H1 (cell line): ENCODE results near the gene SLC22A15. TPM values are rescaled to one million over a fixed set of nuclear protein-coding genes. Genes with fewer than 3 reads are reported as not detected.

ENCODE experiments used
- CTCF ChIA-PET: fragments of 300-600 bp; sonication (Branson Sonifier 250); formaldehyde crosslinking; loops from one replicate; lab custom pipeline; 2021; ENCODE audit not compliant: partially characterized antibody; lab: Charles Lee
- POLR2A ChIA-PET: fragments of 300-600 bp; sonication (Branson Sonifier 250); formaldehyde crosslinking; loops from one replicate; lab custom pipeline; 2021; ENCODE audit warnings: inconsistent platforms; ENCODE audit not compliant: partially characterized antibody; lab: Charles Lee
- DNase-seq, 2 experiments: peaks; one replicate each; pipeline versions ENCODE4 v3.0.0 to v3.0.0-alpha.2; 2010 to 2022; ENCODE audit warnings: low spot score in 2 of 2, low read depth in 1 of 2, mixed read lengths in 1 of 2
- FAIRE-seq: peaks from 2 replicates; lab custom pipeline; 2011; peaks lifted over from hg19 to GRCh38; lab: Jason Lieb, UNC
- H2AFZ ChIP-seq: 2 replicates; pipeline ENCODE4 v1.8.1; 2012; ENCODE audit warnings: low read length, inconsistent platforms
- H2AK5ac ChIP-seq: 2 replicates; pipeline ENCODE4 v1.6.1; 2013; ENCODE audit warnings: low read depth, low read length
- H2BK120ac ChIP-seq: replicated peaks from 2 replicates; pipeline ENCODE3; 2013; ENCODE audit warnings: low read depth, low read length, inconsistent platforms
- H2BK12ac ChIP-seq: 2 replicates; pipeline ENCODE4 v1.6.1; 2013; ENCODE audit warnings: low read depth, low read length
- H2BK15ac ChIP-seq: 2 replicates; pipeline ENCODE4 v1.6.1; 2013; ENCODE audit warnings: low read length
- H2BK20ac ChIP-seq: 2 replicates; pipeline ENCODE4 v1.6.1; 2013; ENCODE audit warnings: low read length
- H2BK5ac ChIP-seq: 2 replicates; pipeline ENCODE4 v1.6.1; 2013; ENCODE audit warnings: low read depth, low read length
- H3K14ac ChIP-seq: 2 replicates; pipeline ENCODE4 v1.6.1; 2013; ENCODE audit warnings: inconsistent platforms; ENCODE audit not compliant: insufficient read length
- H3K18ac ChIP-seq: 2 replicates; pipeline ENCODE4 v1.6.1; 2013; ENCODE audit warnings: low read length; ENCODE audit errors: extremely low read depth
- H3K23ac ChIP-seq: 2 replicates; pipeline ENCODE4 v1.6.1; 2013; ENCODE audit warnings: inconsistent platforms; ENCODE audit not compliant: insufficient read length
- H3K23me2 ChIP-seq: 2 replicates; pipeline ENCODE4 v1.6.1; 2013; ENCODE audit warnings: low read depth, low read length
- H3K27ac ChIP-seq: 2 replicates; pipeline ENCODE4 v1.6.1; 2011; ENCODE audit warnings: low read depth, low read length, inconsistent platforms
- H3K27me3 ChIP-seq, 4 experiments: replicated peaks in 1 of 4; 1 replicate in 1 of 4; 2 replicates in 3 of 4; pipeline versions ENCODE4 v1.6.1 to v1.8.1; 2011 to 2013; ENCODE audit warnings: low read length in 3 of 4, mild to moderate bottlenecking in 3 of 4, inconsistent platforms in 2 of 4, mixed read lengths in 2 of 4, moderate library complexity in 1 of 4; ENCODE audit not compliant: control insufficient read depth in 3 of 4, insufficient read depth in 3 of 4; ENCODE audit errors: extremely low read depth in 1 of 4
- H3K36me3 ChIP-seq, 4 experiments: 2 replicates each; pipeline versions ENCODE4 v1.6.1 to v1.8.1; 2011 to 2013; ENCODE audit warnings: mild to moderate bottlenecking in 4 of 4, low read length in 3 of 4, moderate library complexity in 2 of 4, control low read depth in 1 of 4, inconsistent platforms in 1 of 4; ENCODE audit not compliant: insufficient read depth in 4 of 4, control insufficient read depth in 2 of 4
- H3K4ac ChIP-seq: replicated peaks from 2 replicates; pipeline ENCODE3; 2013; ENCODE audit warnings: low read length, low read depth, mixed read lengths, inconsistent platforms; ENCODE audit not compliant: insufficient read length
- H3K4me1 ChIP-seq, 4 experiments: replicated peaks in 1 of 4; 1 replicate in 1 of 4; 2 replicates in 3 of 4; pipeline versions ENCODE4 v1.6.1 to v1.8.1; 2011 to 2013; ENCODE audit warnings: low read length in 3 of 4, inconsistent platforms in 2 of 4, mixed read lengths in 1 of 4; ENCODE audit not compliant: insufficient read depth in 4 of 4, control insufficient read depth in 3 of 4
- H3K4me2 ChIP-seq, 2 experiments: 2 replicates each; pipeline versions ENCODE4 v1.6.1 to v1.8.1; 2011 to 2013; ENCODE audit warnings: low read depth in 2 of 2, low read length in 2 of 2, control low read depth in 1 of 2, inconsistent platforms in 1 of 2, mild to moderate bottlenecking in 1 of 2; ENCODE audit not compliant: insufficient read depth in 1 of 2
- H3K4me3 ChIP-seq, 4 experiments: fragments of 200-600, 300-600 bp in 1 of 4; sonication (generic), shearing (Covaris generic), sonication (Bioruptor Twin) in 1 of 4; 2 replicates each; pipeline versions ENCODE4 v1.5.1 to v1.8.1; 2011 to 2016; ENCODE audit warnings: low read length in 4 of 4, low read depth in 3 of 4, control low read depth in 2 of 4, inconsistent platforms in 2 of 4, mild to moderate bottlenecking in 2 of 4, mixed read lengths in 1 of 4, moderate library complexity in 1 of 4; ENCODE audit not compliant: insufficient read depth in 2 of 4; ENCODE audit errors: extremely low read depth in 1 of 4
- H3K56ac ChIP-seq: replicated peaks from 2 replicates; pipeline ENCODE3; 2013; ENCODE audit warnings: low read depth, mild to moderate bottlenecking, mixed read lengths, low read length, inconsistent platforms; ENCODE audit not compliant: insufficient read length
- H3K79me1 ChIP-seq: 2 replicates; pipeline ENCODE4 v1.6.1; 2013; ENCODE audit warnings: low read depth, low read length, control low read depth
- H3K79me2 ChIP-seq, 2 experiments: 2 replicates each; pipeline versions ENCODE4 v1.6.1 to v1.8.1; 2012 to 2013; ENCODE audit warnings: low read length in 2 of 2, mild to moderate bottlenecking in 2 of 2, inconsistent platforms in 1 of 2; ENCODE audit not compliant: insufficient read depth in 2 of 2, control insufficient read depth in 1 of 2
- H3K9ac ChIP-seq, 4 experiments: replicated peaks in 1 of 4; 1 replicate in 1 of 4; 2 replicates in 3 of 4; pipeline versions ENCODE4 v1.6.1 to v1.8.1; 2011 to 2013; ENCODE audit warnings: low read depth in 3 of 4, low read length in 3 of 4, control low read depth in 2 of 4, mild to moderate bottlenecking in 2 of 4, moderate library complexity in 2 of 4, inconsistent platforms in 1 of 4; ENCODE audit errors: extremely low read depth in 1 of 4
- H3K9me3 ChIP-seq, 2 experiments: 2 replicates each; pipeline versions ENCODE4 v1.6.1 to v1.8.1; 2012 to 2013; ENCODE audit warnings: mild to moderate bottlenecking in 2 of 2, moderate library complexity in 2 of 2, control low read depth in 1 of 2, inconsistent platforms in 1 of 2, low read depth in 1 of 2, low read length in 1 of 2, mixed read lengths in 1 of 2; ENCODE audit not compliant: insufficient read depth in 2 of 2
- H4K20me1 ChIP-seq, 2 experiments: replicated peaks in 1 of 2; 2 replicates each; pipeline versions ENCODE3 to v1.8.1; 2011 to 2013; ENCODE audit warnings: inconsistent platforms in 2 of 2, low read length in 2 of 2, mild to moderate bottlenecking in 1 of 2; ENCODE audit not compliant: insufficient read depth in 2 of 2, control insufficient read depth in 1 of 2
- H4K5ac ChIP-seq: 2 replicates; pipeline ENCODE4 v1.6.1; 2013; ENCODE audit warnings: low read length, low read depth, mixed read lengths, inconsistent platforms; ENCODE audit not compliant: insufficient read length
- H4K8ac ChIP-seq: 2 replicates; pipeline ENCODE4 v1.8.0; 2013; ENCODE audit warnings: mild to moderate bottlenecking, moderate library complexity, low read length, inconsistent platforms; ENCODE audit not compliant: insufficient read depth; ENCODE audit errors: extremely low read depth
- H4K91ac ChIP-seq: replicated peaks from 2 replicates; pipeline ENCODE3; 2013; ENCODE audit warnings: low read length, mixed read lengths, inconsistent platforms; ENCODE audit not compliant: insufficient read length
- JUN ChIP-seq: IDR thresholded peaks from 2 replicates; pipeline ENCODE4 v1.6.1; 2011; ENCODE audit warnings: low read depth, mild to moderate bottlenecking, improper control_type of control experiment, low read length
- RXRA ChIP-seq: IDR thresholded peaks from 2 replicates; pipeline ENCODE4 v1.6.1; 2011; ENCODE audit warnings: low read depth, mild to moderate bottlenecking, low read length, moderate library complexity; ENCODE audit not compliant: insufficient read depth
- SIRT6 ChIP-seq: IDR thresholded peaks from one replicate; pipeline ENCODE4 v1.7.1; 2012; ENCODE audit warnings: low read length, inconsistent platforms
- WGBS, 2 experiments: shearing (Covaris generic) in 1 of 2; methylation state at CpG; one replicate each; pipeline versions ENCODE4 v1.1.6 to v1.1.7; 2013 to 2015; ENCODE audit warnings: low lambda C conversion rate in 2 of 2, mixed read lengths in 2 of 2, inconsistent platforms in 1 of 2, low coverage in 1 of 2, missing lambda C conversion rate in 1 of 2; ENCODE audit not compliant: insufficient replicate concordance in 2 of 2, insufficient coverage in 1 of 2, insufficient read length in 1 of 2; ENCODE audit errors: extremely low coverage in 1 of 2, missing lambda C conversion rate in 1 of 2; 5-methylcytosine and 5-hydroxymethylcytosine counted together
- polyA plus RNA-seq, 7 experiments: library from polyadenylated mRNA; depleted of rRNA in 3 of 7; stranded (reverse) in 5 of 7; unstranded in 2 of 7; fragments of >200 nt in 5 of 7; fragments of 200-250 nt in 2 of 7; gene quantifications; 1 replicate in 5 of 7; 2 replicates in 1 of 7; 4 replicates in 1 of 7; pipeline versions ENCODE4 v1.2.1 to v1.2.3, GENCODE V29; 2011 to 2013; ENCODE audit warnings: missing spikeins in 2 of 7, mixed read lengths in 2 of 7
- total RNA-seq: library from RNA; stranded (reverse); fragmentation: NEBNext Ultra II Directional; extraction: Animal tissue kit (Norgen Biotek cat#: 25700); gene quantifications from 2 replicates; pipeline ENCODE4 v1.2.1, GENCODE V29; 2021

The SLC22A15 gene
- total and polyA plus RNA-seq, 2 of the 8 experiments (the other 6 are each of a cell fraction or from before 2014, with no cell fraction given): 3.2 to 3.3 TPM

- no peaks in the 10 kb centered on the region for H3K23me2 ChIP-seq
- 87% methylated on average over 3 of the region's 3 CpGs; no CpG with 5 or more reads in 1 of the 2 experiments for WGBS, 2 experiments
- no peaks in the 10 kb centered on the region for H3K27me3 ChIP-seq
- no peak overlapping the region for H3K4me3 ChIP-seq
- H2BK12ac ChIP-seq: no peak overlapping the region
- TF ChIP-seq SIRT6 (no peak), RXRA (no peak), JUN (no peak)
- TF ChIP-seq, all 59 proteins: peak for 0
- Histone ChIP-seq H3K56ac (no peak overlapping the region), H2BK15ac (no peak overlapping the region), H2BK5ac (no peak overlapping the region), H4K5ac (no peak overlapping the region), H3K27ac (no peak overlapping the region), H4K20me1 (no peaks in the 10 kb centered on the region), H3K9me3 (no peaks in the 10 kb centered on the region), H4K91ac (no peak overlapping the region), H2BK20ac (no peak overlapping the region), H3K18ac (no peak overlapping the region), H3K4me2 (no peak overlapping the region), H3K23ac (no peak overlapping the region), H3K4ac (no peak overlapping the region), H3K36me3 (no peaks in the 10 kb centered on the region), H2AK5ac (no peak overlapping the region), H2AFZ (0 out of 2 replicates have a peak overlapping the region, but pooled peaks have one; percentile 27), H3K4me1 (no peaks in the 10 kb centered on the region), H4K8ac (no peak overlapping the region), H3K79me1 (no peaks in the 10 kb centered on the region), H3K9ac (no peak overlapping the region), H3K79me2 (no peaks in the 10 kb centered on the region), H2BK120ac (no peak overlapping the region), H3K14ac (no peak overlapping the region)
- ChIA-PET CTCF (no interaction called here), POLR2A (no interaction called here)
- DNase-seq: no peak
- FAIRE-seq: no peak
These were observed 142.2 kb downstream of the SLC22A15 start for GRCh38 chr1:116118471-116118870.

Other genes starting within 250 kb of the SLC22A15 start
- gene CASQ2, start 207.8 kb upstream of the SLC22A15 start, total RNA-seq: not detected in 2 replicates
- gene CASQ2, start 207.8 kb upstream of the SLC22A15 start, polyA plus RNA-seq (2011; rRNA removed): not detected in 2 replicates
- gene NHLH2, start 135.4 kb upstream of the SLC22A15 start, total RNA-seq: 1.0 and 1.1 TPM in 2 replicates
- gene NHLH2, start 135.4 kb upstream of the SLC22A15 start, polyA plus RNA-seq (2011; rRNA removed): 0.89 and 0.92 TPM in 2 replicates
- gene MAB21L3, start 134.9 kb downstream of the SLC22A15 start, total RNA-seq: not detected in 2 replicates
- gene MAB21L3, start 134.9 kb downstream of the SLC22A15 start, polyA plus RNA-seq (2011; rRNA removed): not detected in 2 replicates